Liver (tissue), 3 donors: ENCODE measurements around the gene PITPNB.
A peak's percentile ranks its signal among the peaks of the same experiment; 100 is the strongest.

Experiments
- EGR1 ChIP-seq, 2 donors: IDR thresholded peaks; 2 replicates each; pipeline ENCODE4 v1.6.1; 2016 to 2018; ENCODE audit warnings: antibody characterized with exemption in 2 of 2, low read depth in 2 of 2
- FOXA1 ChIP-seq: IDR thresholded peaks from 2 replicates; pipeline ENCODE4 v1.6.1; 2016; ENCODE audit warnings: antibody characterized with exemption
- GABPA ChIP-seq, 2 donors: IDR thresholded peaks in 1 of 2; conservative IDR thresholded peaks in 1 of 2; 2 replicates each; pipeline ENCODE4 v1.6.1; 2016; ENCODE audit warnings: antibody characterized with exemption in 2 of 2, mild to moderate bottlenecking in 1 of 2, moderate library complexity in 1 of 2
- JUND ChIP-seq, 2 donors: IDR thresholded peaks; 2 replicates each; pipeline ENCODE4 v1.6.1; 2016; ENCODE audit warnings: antibody characterized with exemption in 2 of 2
- RAD21 ChIP-seq, 2 donors: IDR thresholded peaks; 2 replicates each; pipeline ENCODE4 v1.6.1; 2016; ENCODE audit warnings: antibody characterized with exemption in 2 of 2, mild to moderate bottlenecking in 2 of 2
- SP1 ChIP-seq: IDR thresholded peaks from 2 replicates; pipeline ENCODE4 v1.6.1; 2018; ENCODE audit warnings: antibody characterized with exemption, mild to moderate bottlenecking
- TAF1 ChIP-seq: conservative IDR thresholded peaks from 2 replicates; pipeline ENCODE4 v1.6.1; 2016; ENCODE audit warnings: antibody characterized with exemption, mild to moderate bottlenecking
- YY1 ChIP-seq: IDR thresholded peaks from 2 replicates; pipeline ENCODE4 v1.6.1; 2016; ENCODE audit warnings: antibody characterized with exemption, mild to moderate bottlenecking
- TF ChIP-seq, protein P1 (sequence below): fragments of 150-350 bp; IDR thresholded peaks from 2 replicates; pipeline ENCODE4 v1.5.1; 2017; ENCODE audit warnings: improper control_type of control experiment, low read depth, low read length; ENCODE audit not compliant: missing input control
- TF ChIP-seq, protein P2 (sequence below): IDR thresholded peaks from 2 replicates; pipeline ENCODE4 v1.6.1; 2016; ENCODE audit warnings: antibody characterized with exemption, mild to moderate bottlenecking
- TF ChIP-seq, protein P3 (sequence below): IDR thresholded peaks from 2 replicates; pipeline ENCODE4 v1.6.1; 2016; ENCODE audit warnings: antibody characterized with exemption
- TF ChIP-seq, protein P4 (sequence below): IDR thresholded peaks from 2 replicates; pipeline ENCODE4 v1.6.1; 2016; ENCODE audit warnings: antibody characterized with exemption
- TF ChIP-seq, protein P5 (sequence below): IDR thresholded peaks from 2 replicates; pipeline ENCODE4 v1.6.1; 2016; ENCODE audit warnings: antibody characterized with exemption
- donor health status: healthy.
- donor health status: healthy.

DNA sequence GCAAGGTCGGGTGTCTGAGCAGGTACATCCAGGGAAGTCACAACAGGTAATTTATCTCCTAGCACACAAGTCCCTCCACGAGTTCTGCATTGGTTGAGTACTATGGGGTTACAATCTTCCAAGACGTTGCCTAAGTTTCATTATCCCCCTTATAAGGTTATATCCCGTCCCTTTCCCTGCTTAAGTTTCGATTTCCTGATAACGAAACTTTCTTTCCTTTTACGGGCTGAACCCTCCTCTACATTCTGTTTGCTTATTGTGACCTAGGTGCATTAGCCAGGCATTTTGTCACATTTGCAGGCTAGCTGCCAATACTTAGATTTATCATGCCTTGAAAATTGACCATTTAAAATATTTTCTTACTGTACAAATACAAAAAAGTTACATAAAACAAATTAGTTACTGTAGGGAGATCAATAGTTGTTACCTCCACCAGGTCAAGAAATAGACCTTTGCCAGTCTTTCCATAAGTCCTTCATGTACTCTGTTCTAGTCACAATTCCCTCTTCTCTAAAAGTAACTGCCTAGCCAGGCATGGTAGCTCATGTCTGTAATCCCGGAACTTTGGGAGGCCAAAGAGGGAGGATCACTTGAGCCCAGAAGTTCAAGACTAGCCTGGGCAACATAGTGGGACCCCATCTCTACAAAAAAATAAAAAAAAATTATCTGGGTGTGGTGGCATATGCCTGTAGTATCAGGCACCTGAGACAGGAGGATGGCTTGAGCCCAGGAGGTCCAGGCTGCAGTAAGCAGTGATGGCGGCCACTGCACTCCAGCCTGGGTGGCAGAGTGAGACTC is 14.3 kb upstream of the PITPNB start:
- TF ChIP-seq, protein P1, sequence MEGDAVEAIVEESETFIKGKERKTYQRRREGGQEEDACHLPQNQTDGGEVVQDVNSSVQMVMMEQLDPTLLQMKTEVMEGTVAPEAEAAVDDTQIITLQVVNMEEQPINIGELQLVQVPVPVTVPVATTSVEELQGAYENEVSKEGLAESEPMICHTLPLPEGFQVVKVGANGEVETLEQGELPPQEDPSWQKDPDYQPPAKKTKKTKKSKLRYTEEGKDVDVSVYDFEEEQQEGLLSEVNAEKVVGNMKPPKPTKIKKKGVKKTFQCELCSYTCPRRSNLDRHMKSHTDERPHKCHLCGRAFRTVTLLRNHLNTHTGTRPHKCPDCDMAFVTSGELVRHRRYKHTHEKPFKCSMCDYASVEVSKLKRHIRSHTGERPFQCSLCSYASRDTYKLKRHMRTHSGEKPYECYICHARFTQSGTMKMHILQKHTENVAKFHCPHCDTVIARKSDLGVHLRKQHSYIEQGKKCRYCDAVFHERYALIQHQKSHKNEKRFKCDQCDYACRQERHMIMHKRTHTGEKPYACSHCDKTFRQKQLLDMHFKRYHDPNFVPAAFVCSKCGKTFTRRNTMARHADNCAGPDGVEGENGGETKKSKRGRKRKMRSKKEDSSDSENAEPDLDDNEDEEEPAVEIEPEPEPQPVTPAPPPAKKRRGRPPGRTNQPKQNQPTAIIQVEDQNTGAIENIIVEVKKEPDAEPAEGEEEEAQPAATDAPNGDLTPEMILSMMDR: no peak
- TF ChIP-seq, protein P2, sequence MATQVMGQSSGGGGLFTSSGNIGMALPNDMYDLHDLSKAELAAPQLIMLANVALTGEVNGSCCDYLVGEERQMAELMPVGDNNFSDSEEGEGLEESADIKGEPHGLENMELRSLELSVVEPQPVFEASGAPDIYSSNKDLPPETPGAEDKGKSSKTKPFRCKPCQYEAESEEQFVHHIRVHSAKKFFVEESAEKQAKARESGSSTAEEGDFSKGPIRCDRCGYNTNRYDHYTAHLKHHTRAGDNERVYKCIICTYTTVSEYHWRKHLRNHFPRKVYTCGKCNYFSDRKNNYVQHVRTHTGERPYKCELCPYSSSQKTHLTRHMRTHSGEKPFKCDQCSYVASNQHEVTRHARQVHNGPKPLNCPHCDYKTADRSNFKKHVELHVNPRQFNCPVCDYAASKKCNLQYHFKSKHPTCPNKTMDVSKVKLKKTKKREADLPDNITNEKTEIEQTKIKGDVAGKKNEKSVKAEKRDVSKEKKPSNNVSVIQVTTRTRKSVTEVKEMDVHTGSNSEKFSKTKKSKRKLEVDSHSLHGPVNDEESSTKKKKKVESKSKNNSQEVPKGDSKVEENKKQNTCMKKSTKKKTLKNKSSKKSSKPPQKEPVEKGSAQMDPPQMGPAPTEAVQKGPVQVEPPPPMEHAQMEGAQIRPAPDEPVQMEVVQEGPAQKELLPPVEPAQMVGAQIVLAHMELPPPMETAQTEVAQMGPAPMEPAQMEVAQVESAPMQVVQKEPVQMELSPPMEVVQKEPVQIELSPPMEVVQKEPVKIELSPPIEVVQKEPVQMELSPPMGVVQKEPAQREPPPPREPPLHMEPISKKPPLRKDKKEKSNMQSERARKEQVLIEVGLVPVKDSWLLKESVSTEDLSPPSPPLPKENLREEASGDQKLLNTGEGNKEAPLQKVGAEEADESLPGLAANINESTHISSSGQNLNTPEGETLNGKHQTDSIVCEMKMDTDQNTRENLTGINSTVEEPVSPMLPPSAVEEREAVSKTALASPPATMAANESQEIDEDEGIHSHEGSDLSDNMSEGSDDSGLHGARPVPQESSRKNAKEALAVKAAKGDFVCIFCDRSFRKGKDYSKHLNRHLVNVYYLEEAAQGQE: peak; percentile 66
- TF ChIP-seq, protein P3, sequence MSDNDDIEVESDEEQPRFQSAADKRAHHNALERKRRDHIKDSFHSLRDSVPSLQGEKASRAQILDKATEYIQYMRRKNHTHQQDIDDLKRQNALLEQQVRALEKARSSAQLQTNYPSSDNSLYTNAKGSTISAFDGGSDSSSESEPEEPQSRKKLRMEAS: peak; percentile 58
- TF ChIP-seq RAD21 (IDR thresholded peaks at IDR 0.05) (peak in 1 of 2 donors; percentile 44), FOXA1 (no peak), SP1 (peak; percentile 73), GABPA (IDR thresholded peaks at IDR 0.05 in 1 of 2, conservative IDR thresholded peaks at IDR 0.05 in 1 of 2) (peak in 1 of 2 donors; percentile 32), TAF1 (peak; percentile 38), EGR1 (IDR thresholded peaks at IDR 0.05; ENCODE audit: low read depth in 2 of 2) (peak in 1 of 2 donors; percentile 37), YY1 (peak; percentile 83), JUND (IDR thresholded peaks at IDR 0.05) (peak; percentile 55 to 74)
- TF ChIP-seq, protein P4, sequence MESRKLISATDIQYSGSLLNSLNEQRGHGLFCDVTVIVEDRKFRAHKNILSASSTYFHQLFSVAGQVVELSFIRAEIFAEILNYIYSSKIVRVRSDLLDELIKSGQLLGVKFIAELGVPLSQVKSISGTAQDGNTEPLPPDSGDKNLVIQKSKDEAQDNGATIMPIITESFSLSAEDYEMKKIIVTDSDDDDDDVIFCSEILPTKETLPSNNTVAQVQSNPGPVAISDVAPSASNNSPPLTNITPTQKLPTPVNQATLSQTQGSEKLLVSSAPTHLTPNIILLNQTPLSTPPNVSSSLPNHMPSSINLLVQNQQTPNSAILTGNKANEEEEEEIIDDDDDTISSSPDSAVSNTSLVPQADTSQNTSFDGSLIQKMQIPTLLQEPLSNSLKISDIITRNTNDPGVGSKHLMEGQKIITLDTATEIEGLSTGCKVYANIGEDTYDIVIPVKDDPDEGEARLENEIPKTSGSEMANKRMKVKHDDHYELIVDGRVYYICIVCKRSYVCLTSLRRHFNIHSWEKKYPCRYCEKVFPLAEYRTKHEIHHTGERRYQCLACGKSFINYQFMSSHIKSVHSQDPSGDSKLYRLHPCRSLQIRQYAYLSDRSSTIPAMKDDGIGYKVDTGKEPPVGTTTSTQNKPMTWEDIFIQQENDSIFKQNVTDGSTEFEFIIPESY: peak; percentile 22
- TF ChIP-seq, protein P5, sequence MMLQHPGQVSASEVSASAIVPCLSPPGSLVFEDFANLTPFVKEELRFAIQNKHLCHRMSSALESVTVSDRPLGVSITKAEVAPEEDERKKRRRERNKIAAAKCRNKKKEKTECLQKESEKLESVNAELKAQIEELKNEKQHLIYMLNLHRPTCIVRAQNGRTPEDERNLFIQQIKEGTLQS: no peak
